Cardiac septum (tissue), 1 donor: ENCODE results near the gene COMMD1. TPM values are rescaled to one million over a fixed set of nuclear protein-coding genes. Genes with fewer than 3 reads are reported as not detected.

ENCODE experiments used
- total RNA-seq: library from RNA; stranded (reverse); fragmentation: NEBNext Ultra II Directional; extraction: Animal tissue kit (Norgen Biotek cat#: 25700); gene quantifications from one replicate; pipeline ENCODE4 v1.2.1, GENCODE V29; 2021
- donor health status: DM: no; HTN: no; CAD: no.

Gene COMMD1
- total RNA-seq, 1 donor from 2014 or later = 56.0 TPM

Other genes starting within 250 kb of the COMMD1 start
- gene FAM161A, start 51.6 kb upstream of the COMMD1 start, total RNA-seq = 1.9 TPM
- gene CCT4, start 17.0 kb upstream of the COMMD1 start, total RNA-seq = 91.8 TPM